ENCODE data around the gene UGT3A1.

UGT3A1 gene

DNA sequence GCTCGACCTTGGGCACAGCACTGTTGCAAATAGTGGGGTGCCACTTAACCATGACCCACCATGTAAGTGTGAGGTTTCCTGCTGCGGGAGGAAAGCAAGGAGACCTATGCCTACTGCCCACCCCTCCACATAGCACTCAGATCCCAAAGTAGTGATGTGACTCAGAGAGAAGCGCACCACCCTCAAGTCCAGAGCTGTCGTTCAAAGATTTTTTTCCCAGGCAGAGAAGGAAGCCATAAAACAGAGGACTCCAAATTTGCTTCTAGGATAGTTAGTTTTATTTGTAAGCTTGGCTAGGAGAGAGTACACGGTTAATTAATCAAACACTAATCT is 19.3 kb downstream of the UGT3A1 start:
- H3K4me3 ChIP-seq (ENCODE audit: low read depth, low read length), result no peak overlapping the region
- TF ChIP-seq, protein P1, sequence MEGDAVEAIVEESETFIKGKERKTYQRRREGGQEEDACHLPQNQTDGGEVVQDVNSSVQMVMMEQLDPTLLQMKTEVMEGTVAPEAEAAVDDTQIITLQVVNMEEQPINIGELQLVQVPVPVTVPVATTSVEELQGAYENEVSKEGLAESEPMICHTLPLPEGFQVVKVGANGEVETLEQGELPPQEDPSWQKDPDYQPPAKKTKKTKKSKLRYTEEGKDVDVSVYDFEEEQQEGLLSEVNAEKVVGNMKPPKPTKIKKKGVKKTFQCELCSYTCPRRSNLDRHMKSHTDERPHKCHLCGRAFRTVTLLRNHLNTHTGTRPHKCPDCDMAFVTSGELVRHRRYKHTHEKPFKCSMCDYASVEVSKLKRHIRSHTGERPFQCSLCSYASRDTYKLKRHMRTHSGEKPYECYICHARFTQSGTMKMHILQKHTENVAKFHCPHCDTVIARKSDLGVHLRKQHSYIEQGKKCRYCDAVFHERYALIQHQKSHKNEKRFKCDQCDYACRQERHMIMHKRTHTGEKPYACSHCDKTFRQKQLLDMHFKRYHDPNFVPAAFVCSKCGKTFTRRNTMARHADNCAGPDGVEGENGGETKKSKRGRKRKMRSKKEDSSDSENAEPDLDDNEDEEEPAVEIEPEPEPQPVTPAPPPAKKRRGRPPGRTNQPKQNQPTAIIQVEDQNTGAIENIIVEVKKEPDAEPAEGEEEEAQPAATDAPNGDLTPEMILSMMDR (IDR thresholded peaks at IDR 0.05; ENCODE audit: low read depth, low read length, missing control alignments), result no peak
- in situ Hi-C loops (cut with HindIII; ENCODE audit: low sequenced_read_pairs), result no loop called here
- no peak for DNase-seq (ENCODE audit: low read depth)

DNA sequence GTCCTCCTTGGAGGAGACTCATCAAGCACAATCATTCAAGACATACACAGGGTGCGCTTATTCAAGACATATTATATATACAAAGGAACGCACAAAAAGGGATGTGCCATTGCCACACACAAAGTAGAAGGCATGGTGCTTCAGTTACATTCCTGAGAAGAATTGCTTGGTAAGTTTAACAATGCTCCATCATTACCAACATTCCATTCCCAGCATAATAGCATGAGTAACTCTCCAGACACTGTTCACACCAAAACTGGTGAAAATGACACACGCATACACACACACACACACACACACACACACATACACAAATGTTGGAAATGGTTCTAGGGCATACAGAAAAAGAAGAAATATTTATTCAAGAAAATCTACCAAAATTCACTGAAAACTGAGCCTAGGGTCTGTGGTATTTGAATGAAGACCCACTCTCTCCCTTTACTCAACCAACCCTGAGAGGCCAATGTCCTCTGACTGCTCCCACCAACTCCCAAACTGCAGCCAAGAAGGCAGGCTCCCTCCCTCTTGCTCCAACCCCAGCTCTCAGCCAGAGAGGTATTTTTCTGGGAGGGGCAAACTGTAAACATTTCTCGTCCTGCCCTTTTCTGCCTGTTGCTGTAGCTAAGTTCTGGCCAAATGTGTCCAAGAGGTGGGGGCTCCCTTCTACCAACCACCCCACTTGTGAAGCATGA is 19.9 kb downstream of the UGT3A1 start:
- no peak for DNase-seq (ENCODE audit: low read depth)
- TF ChIP-seq, protein P1 (IDR thresholded peaks at IDR 0.05; ENCODE audit: low read depth, low read length, missing control alignments), result no peak
- in situ Hi-C loops (cut with HindIII; ENCODE audit: low sequenced_read_pairs), result no loop called here
- H3K4me3 ChIP-seq (ENCODE audit: low read depth, low read length), result no peak overlapping the region

DNA sequence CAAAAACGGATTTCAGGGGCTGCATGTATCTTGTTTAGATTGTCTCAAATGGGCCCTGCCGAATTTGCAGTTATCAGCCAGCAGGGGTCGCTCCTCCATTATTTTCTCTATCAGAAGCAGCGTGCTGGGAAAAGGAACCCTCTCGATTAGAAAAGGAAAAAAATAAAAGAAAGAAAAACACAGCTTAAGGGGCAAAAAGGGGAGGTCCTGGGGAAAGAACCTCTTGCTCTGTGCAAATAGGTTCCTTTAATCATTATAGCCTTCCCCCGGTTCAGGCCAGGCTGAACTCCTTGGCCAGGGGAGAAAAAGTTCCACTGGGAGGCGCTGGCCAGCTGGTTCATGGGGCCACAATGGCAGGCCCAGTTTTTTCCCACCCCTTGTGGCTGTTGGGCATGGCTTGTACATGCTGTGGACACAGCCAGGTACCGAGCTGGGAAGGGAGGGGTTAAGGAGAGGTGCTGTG is 27.8 kb downstream of the UGT3A1 start:
- DNase-seq (ENCODE audit: low read depth), result no peak
- no peak overlapping the region for H3K4me3 ChIP-seq (ENCODE audit: low read depth, low read length)
- in situ Hi-C loops (cut with HindIII; ENCODE audit: low sequenced_read_pairs), result no loop called here
- TF ChIP-seq, protein P1 (IDR thresholded peaks at IDR 0.05; ENCODE audit: low read depth, low read length, missing control alignments), result peak; percentile 29

DNA sequence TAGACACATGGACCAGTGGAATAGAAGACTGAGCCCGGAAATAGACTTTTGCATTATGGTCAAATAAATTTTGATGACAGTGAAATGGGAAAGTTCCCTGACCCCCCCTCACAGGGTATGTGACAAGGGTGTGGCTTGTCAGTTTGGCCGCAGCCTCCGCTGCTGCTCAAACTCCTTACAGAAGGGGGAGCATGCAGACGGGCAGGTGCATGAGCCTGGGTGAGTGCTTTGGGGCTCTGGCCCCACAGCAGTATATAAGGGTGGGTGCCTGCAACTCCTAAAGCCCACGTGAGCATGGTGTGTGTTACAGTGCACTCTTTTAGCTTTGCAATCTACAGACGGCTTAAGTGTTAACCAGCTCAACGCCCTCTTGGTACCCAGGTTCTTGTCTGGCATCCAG is 30.9 kb downstream of the UGT3A1 start:
- in situ Hi-C loops (cut with HindIII; ENCODE audit: low sequenced_read_pairs), result no loop called here
- DNase-seq (ENCODE audit: low read depth), result no peak
- TF ChIP-seq, protein P1 (IDR thresholded peaks at IDR 0.05; ENCODE audit: low read depth, low read length, missing control alignments), result no peak
- H3K4me3 ChIP-seq (ENCODE audit: low read depth, low read length), result no peak overlapping the region

DNA sequence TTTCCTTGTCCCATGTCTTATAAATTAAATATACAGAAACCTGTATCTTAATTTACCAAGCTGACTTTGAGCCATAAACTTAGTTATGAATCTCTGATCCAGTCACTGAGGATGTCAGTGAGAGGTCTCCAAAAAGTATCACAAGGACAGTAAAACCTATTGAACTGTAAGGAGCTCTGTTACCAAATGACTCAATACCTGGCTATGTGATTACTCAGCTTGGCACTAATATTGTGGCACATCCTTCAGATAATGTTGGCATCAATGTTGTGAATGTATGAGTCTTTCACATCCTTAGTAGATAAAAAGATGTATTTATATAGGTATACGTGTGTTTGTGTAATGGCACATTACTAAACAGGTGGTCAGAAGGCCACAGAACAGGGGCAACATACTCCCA is 34.8 kb downstream of the UGT3A1 start:
- DNase-seq (ENCODE audit: low read depth), result no peak
- TF ChIP-seq, protein P1 (IDR thresholded peaks at IDR 0.05; ENCODE audit: low read depth, low read length, missing control alignments), result no peak

DNA sequence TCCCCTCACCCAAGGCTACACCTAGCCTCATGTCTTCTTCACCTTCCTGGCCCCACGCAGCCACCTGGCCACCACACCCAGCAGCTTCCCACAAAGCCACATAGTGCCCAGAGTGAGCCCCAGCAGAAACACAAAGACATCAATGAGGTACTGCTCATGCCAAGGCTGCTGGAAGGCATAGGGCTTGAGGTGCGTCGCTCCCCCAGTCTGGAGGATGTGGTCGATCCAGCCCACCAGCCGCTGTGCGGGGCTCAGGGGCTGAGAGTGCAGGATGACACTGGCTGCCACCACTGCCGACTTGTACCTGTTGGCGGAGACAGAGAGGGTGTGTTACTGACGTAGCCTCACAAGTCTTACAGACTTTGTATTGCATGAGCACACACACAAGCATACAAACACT is 37.0 kb downstream of the UGT3A1 start:
- in situ Hi-C loops (cut with HindIII; ENCODE audit: low sequenced_read_pairs), result no loop called here
- no peak for DNase-seq (ENCODE audit: low read depth)

More for the DNA sequence above, 34.8 kb downstream of the UGT3A1 start:
- H3K4me3 ChIP-seq (ENCODE audit: low read depth, low read length), result no peak overlapping the region
- in situ Hi-C loops (cut with HindIII; ENCODE audit: low sequenced_read_pairs), result no loop called here

More for the DNA sequence above, 37.0 kb downstream of the UGT3A1 start:
- H3K4me3 ChIP-seq (ENCODE audit: low read depth, low read length), result no peak overlapping the region
- TF ChIP-seq, protein P1 (IDR thresholded peaks at IDR 0.05; ENCODE audit: low read depth, low read length, missing control alignments), result no peak

Data from astrocyte of the cerebellum (primary cell).